Panc1 (cell line): ENCODE measurements around the gene CAMK4.

ENCODE experiments used
- CTCF ChIP-seq: fragments of 450-650 bp; IDR thresholded peaks from 2 replicates; pipeline ENCODE4 v1.5.1; 2017; ENCODE audit warnings: mild to moderate bottlenecking
- REST ChIP-seq, 2 experiments: IDR thresholded peaks; 2 replicates each; pipeline ENCODE4 v1.6.1; 2011 to 2012; ENCODE audit warnings: low read depth in 2 of 2, control low read depth in 1 of 2, low read length in 1 of 2, mild to moderate bottlenecking in 1 of 2, moderate library complexity in 1 of 2; ENCODE audit not compliant: insufficient read depth in 1 of 2
- TCF7L2 ChIP-seq: IDR thresholded peaks from 2 replicates; pipeline ENCODE4 v1.6.1; 2011; ENCODE audit warnings: mild to moderate bottlenecking, low read depth, low read length, inconsistent platforms

- TF ChIP-seq CTCF (peak; percentile 18; the same call in 1 of the 2 replicates), REST (IDR thresholded peaks at IDR 0.05; ENCODE audit: insufficient read depth in 1 of 2, low read depth in 2 of 2, low read length in 1 of 2) (no peak), TCF7L2 (no peak)
These were observed at the start of gene CAMK4 for GRCh38 chr5:111223787-111224560.
